Vagina (tissue), 2 donors: ENCODE data around the gene KLF6. TPM values are rescaled to one million over a fixed set of nuclear protein-coding genes. Genes with fewer than 3 reads are reported as not detected.
A peak's percentile ranks its signal among the peaks of the same experiment; 100 is the strongest.

ENCODE experiments used
- DNase-seq, 2 donors: peaks; one replicate each; pipeline ENCODE4 v3.0.0-alpha.2; 2017; ENCODE audit errors: extremely low spot score in 2 of 2
- H3K27ac ChIP-seq: fragments of 200-600 bp; sonication (generic); one replicate; pipeline ENCODE4 v1.5.1; 2019
- H3K27me3 ChIP-seq: fragments of 200-600 bp; sonication (generic); one replicate; pipeline ENCODE4 v1.5.1; 2019
- H3K36me3 ChIP-seq, 2 donors: fragments of 200-600 bp; sonication (generic); one replicate each; pipeline ENCODE4 v1.5.1; 2017 to 2019
- H3K4me1 ChIP-seq: fragments of 200-600 bp; sonication (generic); one replicate; pipeline ENCODE4 v1.5.1; 2019
- H3K4me3 ChIP-seq, 2 donors: fragments of 200-600 bp; sonication (generic); 1 replicate in 1 of 2; 2 replicates in 1 of 2; pipeline ENCODE4 v1.5.1; 2016 to 2019
- H3K9me3 ChIP-seq: fragments of 200-600 bp; sonication (generic); one replicate; pipeline ENCODE4 v1.5.1; 2019
- POLR2A ChIP-seq, 2 donors: fragments of 450-650 bp; IDR thresholded peaks; one replicate each; pipeline ENCODE4 v1.6.1; 2017; ENCODE audit warnings: antibody characterized with exemption in 2 of 2, mild to moderate bottlenecking in 2 of 2, moderate library complexity in 2 of 2
- POLR2AphosphoS5 ChIP-seq, 2 donors: sonication (generic); formaldehyde crosslinking; IDR thresholded peaks; one replicate each; pipeline ENCODE4 v1.9.0; 2017; ENCODE audit warnings: antibody characterized with exemption in 2 of 2, mild to moderate bottlenecking in 2 of 2, low read depth in 1 of 2; ENCODE audit not compliant: insufficient read depth in 1 of 2
- intact Hi-C: fragments of 100-400 bp; cut with DNase I; formaldehyde crosslinking; loops from one replicate; pipeline ENCODE4 v1.15.1; 2023
- total RNA-seq: library from RNA; depleted of rRNA; stranded (reverse); fragments of >200 nt; gene quantifications from one replicate; pipeline ENCODE4 v1.2.3, GENCODE V29; 2016
- TF ChIP-seq, protein P1 (sequence below), 3 experiments: fragments of 450-650 bp in 2 of 3; fragments of 200-600 bp in 1 of 3; sonication (generic) in 1 of 3; IDR thresholded peaks; one replicate each; pipeline ENCODE4 v1.5.1; 2017 to 2019; ENCODE audit warnings: antibody characterized with exemption in 3 of 3, mild to moderate bottlenecking in 2 of 3, moderate library complexity in 2 of 3

KLF6 gene
- total RNA-seq, 1 donor from 2014 or later: 145 TPM

DNA sequence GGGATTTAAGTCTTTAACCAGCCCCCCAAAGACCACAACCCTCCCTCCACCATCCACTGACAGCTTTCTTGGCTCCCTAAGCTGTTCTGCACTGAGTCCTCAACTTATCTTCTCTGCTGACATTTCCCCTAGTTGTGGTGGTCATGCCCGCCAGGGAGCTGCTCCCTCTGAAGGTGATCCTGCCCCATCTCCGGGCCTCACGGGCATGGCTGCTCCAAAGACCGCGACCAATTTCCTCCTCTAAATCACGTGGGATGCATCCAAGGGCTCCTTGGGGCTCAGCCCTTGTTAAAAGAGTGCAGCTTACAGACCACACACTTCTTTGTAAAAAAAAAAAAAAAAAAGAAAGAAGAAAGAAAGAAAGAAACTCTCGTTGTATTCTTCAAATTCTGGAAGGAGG, 27.1 kb upstream of the KLF6 start:
- peaks cover 48% of the 10 kb centered on the region for H3K4me1 ChIP-seq
- TF ChIP-seq POLR2AphosphoS5 (IDR thresholded peaks at IDR 0.05; ENCODE audit: insufficient read depth in 1 of 2, low read depth in 1 of 2) (no peak), POLR2A (IDR thresholded peaks at IDR 0.05) (no peak)
- TF ChIP-seq, protein P1, sequence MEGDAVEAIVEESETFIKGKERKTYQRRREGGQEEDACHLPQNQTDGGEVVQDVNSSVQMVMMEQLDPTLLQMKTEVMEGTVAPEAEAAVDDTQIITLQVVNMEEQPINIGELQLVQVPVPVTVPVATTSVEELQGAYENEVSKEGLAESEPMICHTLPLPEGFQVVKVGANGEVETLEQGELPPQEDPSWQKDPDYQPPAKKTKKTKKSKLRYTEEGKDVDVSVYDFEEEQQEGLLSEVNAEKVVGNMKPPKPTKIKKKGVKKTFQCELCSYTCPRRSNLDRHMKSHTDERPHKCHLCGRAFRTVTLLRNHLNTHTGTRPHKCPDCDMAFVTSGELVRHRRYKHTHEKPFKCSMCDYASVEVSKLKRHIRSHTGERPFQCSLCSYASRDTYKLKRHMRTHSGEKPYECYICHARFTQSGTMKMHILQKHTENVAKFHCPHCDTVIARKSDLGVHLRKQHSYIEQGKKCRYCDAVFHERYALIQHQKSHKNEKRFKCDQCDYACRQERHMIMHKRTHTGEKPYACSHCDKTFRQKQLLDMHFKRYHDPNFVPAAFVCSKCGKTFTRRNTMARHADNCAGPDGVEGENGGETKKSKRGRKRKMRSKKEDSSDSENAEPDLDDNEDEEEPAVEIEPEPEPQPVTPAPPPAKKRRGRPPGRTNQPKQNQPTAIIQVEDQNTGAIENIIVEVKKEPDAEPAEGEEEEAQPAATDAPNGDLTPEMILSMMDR (IDR thresholded peaks at IDR 0.05): no peak

DNA sequence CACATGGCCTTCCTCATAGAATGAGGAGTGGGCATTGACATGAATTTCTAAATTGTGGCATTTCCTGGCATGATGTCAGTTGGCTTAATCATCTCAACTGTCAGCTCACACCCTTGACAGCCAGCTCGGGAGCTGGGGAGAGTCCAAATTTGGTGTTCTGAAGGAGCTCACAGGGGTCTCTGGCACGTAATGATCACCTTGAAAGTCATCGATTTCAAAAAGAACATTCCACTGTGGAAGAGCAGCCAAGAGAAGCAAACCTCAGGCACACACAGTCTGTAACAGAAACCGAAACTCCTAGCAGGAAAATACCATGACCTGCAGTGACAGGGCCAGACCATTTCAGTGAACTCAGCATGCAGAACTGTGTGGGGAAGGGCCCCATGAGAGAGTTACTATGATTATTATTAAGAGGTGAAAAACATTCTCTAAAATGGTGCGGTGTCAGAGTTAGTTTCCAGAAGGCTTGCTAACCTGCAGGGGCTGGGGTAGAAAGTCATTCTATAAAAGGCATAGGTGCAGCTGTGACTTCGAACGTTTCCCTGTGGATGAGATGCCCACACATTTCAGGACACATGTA, 26.4 kb upstream of the KLF6 start:
- intact Hi-C loops: no loop called here
- no peaks in the 10 kb centered on the region for H3K9me3 ChIP-seq

More for the DNA sequence above, 27.1 kb upstream of the KLF6 start:
- peak overlapping the region; percentile 86 for H3K27ac ChIP-seq
- peak in 1 of 2 donors; percentile 86 for DNase-seq
- H3K9me3 ChIP-seq: no peaks in the 10 kb centered on the region
- H3K27me3 ChIP-seq: no peaks in the 10 kb centered on the region
- no peak overlapping the region for H3K4me3 ChIP-seq
- no peaks in the 10 kb centered on the region for H3K36me3 ChIP-seq
- intact Hi-C loops: no loop called here

GRCh38 chr10:3808689-3809199, 23.7 kb upstream of the KLF6 start:
- Histone ChIP-seq H3K36me3 (no peaks in the 10 kb centered on the region), H3K4me1 (peaks cover 79% of the 10 kb centered on the region), H3K4me3 (no peak overlapping the region), H3K9me3 (no peaks in the 10 kb centered on the region), H3K27ac (peak overlapping the region; percentile 86), H3K27me3 (no peaks in the 10 kb centered on the region)
- TF ChIP-seq POLR2AphosphoS5 (IDR thresholded peaks at IDR 0.05; ENCODE audit: insufficient read depth in 1 of 2, low read depth in 1 of 2) (no peak), POLR2A (IDR thresholded peaks at IDR 0.05) (no peak)
- TF ChIP-seq, protein P1 (IDR thresholded peaks at IDR 0.05): no peak
- intact Hi-C loops: no loop called here
- peak in 1 of 2 donors; percentile 81 for DNase-seq

More for the DNA sequence above, 26.4 kb upstream of the KLF6 start:
- peak in 1 of 2 donors; percentile 81 for DNase-seq
- H3K27me3 ChIP-seq: no peaks in the 10 kb centered on the region
- H3K36me3 ChIP-seq: no peaks in the 10 kb centered on the region
- H3K4me3 ChIP-seq: no peak overlapping the region
- peaks cover 55% of the 10 kb centered on the region for H3K4me1 ChIP-seq
- peak overlapping the region; percentile 86 for H3K27ac ChIP-seq
- TF ChIP-seq POLR2AphosphoS5 (IDR thresholded peaks at IDR 0.05; ENCODE audit: insufficient read depth in 1 of 2, low read depth in 1 of 2) (peak in 1 of 2 donors; percentile 40), POLR2A (IDR thresholded peaks at IDR 0.05) (no peak)
- TF ChIP-seq, protein P1 (IDR thresholded peaks at IDR 0.05): no peak

DNA sequence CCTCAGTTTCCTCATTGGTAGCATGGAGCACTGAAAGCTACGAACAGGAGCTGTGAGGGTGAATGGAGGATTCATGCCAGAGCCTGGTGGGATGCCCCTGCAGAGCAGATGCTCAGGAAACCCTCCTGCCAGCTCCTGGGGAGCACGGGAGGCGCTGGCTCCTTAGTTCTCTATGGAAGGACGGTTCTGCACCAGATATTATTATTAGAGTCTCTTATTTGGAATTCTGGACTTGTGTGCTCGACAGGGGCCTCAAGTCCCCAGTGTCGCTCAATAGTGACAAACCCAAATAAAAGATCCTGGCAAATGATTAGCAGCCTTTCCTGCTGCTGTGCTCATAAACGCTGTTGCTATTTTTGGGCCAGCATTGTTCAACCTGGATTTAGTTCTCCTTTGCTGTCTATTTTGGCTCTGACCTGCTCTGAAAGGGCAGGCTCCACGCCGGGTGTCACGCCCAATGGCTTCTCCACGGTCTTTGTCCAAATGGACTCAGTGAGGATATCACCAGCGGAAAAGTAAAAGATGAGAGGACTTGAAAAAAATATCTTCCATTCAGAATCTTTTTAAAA, 23.0 kb upstream of the KLF6 start:
- H3K4me1 ChIP-seq: peaks cover 79% of the 10 kb centered on the region
- no peak for TF ChIP-seq POLR2A (IDR thresholded peaks at IDR 0.05)
- TF ChIP-seq, protein P1 (IDR thresholded peaks at IDR 0.05): no peak
- TF ChIP-seq POLR2AphosphoS5 (IDR thresholded peaks at IDR 0.05; ENCODE audit: insufficient read depth in 1 of 2, low read depth in 1 of 2): peak in 1 of 2 donors; percentile 41
- no peak overlapping the region for H3K4me3 ChIP-seq
- H3K36me3 ChIP-seq: no peaks in the 10 kb centered on the region
- H3K27ac ChIP-seq: peak overlapping the region; percentile 89
- DNase-seq: peak in 1 of 2 donors; percentile 76
- no peaks in the 10 kb centered on the region for H3K27me3 ChIP-seq
- no peaks in the 10 kb centered on the region for H3K9me3 ChIP-seq
- intact Hi-C loops: no loop called here
